T-helper 17 cell (primary cell): ENCODE measurements around the gene PRPF6. TPM values are rescaled to one million over a fixed set of nuclear protein-coding genes. Genes with fewer than 3 reads are reported as not detected.

Experiments
- ATAC-seq: fragments of 150-1000 bp; cut with Tn5 transposase; 2 replicates; pipeline ENCODE4 v1.10.0; 2021; ENCODE audit warnings: mild to moderate bottlenecking, moderate library complexity
- DNase-seq, 3 donors: peaks; one replicate each; pipeline versions ENCODE4 v3.0.0 to v3.0.0-alpha.2; 2020 to 2021
- H3K9me3 ChIP-seq: one replicate; pipeline ENCODE4 v1.7.0; 2013; ENCODE audit warnings: low read length, mild to moderate bottlenecking; ENCODE audit not compliant: control insufficient read depth, poor library complexity, severe bottlenecking
- H3K27ac Mint-ChIP-seq: one replicate; pipeline ENCODE4 v1.8.0; 2022; ENCODE audit warnings: mild to moderate bottlenecking, moderate library complexity, mixed read lengths
- H3K27me3 Mint-ChIP-seq: one replicate; pipeline ENCODE4 v1.8.0; 2022; ENCODE audit warnings: mixed read lengths
- H3K36me3 Mint-ChIP-seq: one replicate; pipeline ENCODE4 v1.8.0; 2022; ENCODE audit warnings: low read depth, mixed read lengths
- H3K4me1 Mint-ChIP-seq: one replicate; pipeline ENCODE4 v1.8.0; 2022; ENCODE audit warnings: mild to moderate bottlenecking, mixed read lengths
- H3K4me3 Mint-ChIP-seq: one replicate; pipeline ENCODE4 v1.8.0; 2022; ENCODE audit warnings: mild to moderate bottlenecking, moderate library complexity, mixed read lengths
- total RNA-seq, 4 donors: library from RNA in 2 of 4; stranded (reverse) in 2 of 4; gene quantifications; one replicate each; pipeline ENCODE4 v1.2.3 and lab custom pipeline; 2022 to 2026

Gene PRPF6
- total RNA-seq, 2 donors from 2014 or later, result 63.8 to 64.9 TPM

DNA sequence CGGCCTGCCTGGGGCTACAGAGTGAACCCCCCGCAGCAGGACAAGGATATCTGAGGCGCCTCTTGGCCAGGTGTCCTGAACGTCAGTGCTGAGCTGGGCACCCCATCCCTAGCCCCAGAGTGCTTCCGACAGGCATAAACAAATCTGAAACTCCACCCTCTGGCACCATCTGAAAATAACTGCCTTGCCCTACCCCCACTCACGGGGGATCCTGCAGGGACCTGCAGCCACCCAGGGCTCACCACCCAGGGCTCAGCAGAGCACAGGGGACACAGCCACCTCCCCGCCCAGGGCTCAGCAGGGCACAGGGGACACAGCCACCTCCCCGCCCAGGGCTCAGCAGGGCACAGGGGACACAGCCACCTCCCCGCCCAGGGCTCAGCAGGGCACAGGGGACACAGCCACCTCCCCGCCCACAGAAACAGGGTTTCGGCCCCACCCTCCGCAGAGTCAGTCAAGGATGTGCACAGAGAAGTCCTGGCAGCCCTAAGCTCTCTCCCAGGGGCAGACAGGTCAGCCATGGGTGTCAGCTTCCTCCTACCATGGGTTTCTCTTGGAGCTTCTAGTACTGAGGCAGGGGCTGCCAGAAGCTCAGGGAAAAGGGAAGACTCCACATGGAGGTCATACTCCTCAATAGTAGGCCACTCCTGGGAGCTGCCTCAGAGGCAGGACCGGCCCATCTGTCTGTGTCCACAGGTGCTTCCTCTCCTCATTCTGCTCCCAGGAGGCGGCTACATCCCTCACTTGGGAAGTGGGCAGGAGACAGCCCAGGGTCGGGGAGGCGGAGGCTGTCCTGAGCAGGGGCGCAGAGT is 29.3 kb upstream of the PRPF6 start:
- no peak overlapping the region for H3K4me3 Mint-ChIP-seq
- ATAC-seq (no peak), DNase-seq (no peak)
- H3K9me3 ChIP-seq, result no peaks in the 10 kb centered on the region
- no peak overlapping the region for H3K27ac Mint-ChIP-seq
- peaks cover 38% of the 10 kb centered on the region for H3K4me1 Mint-ChIP-seq
- no peaks in the 10 kb centered on the region for H3K27me3 Mint-ChIP-seq
- H3K36me3 Mint-ChIP-seq, result no peaks in the 10 kb centered on the region

GRCh38 chr20:63952210-63952535 is 28.8 kb upstream of the PRPF6 start:
- DNase-seq, result no peak
- no peaks in the 10 kb centered on the region for H3K36me3 Mint-ChIP-seq
- H3K27me3 Mint-ChIP-seq, result no peaks in the 10 kb centered on the region
- no peak for ATAC-seq
- no peak overlapping the region for H3K27ac Mint-ChIP-seq
- H3K4me3 Mint-ChIP-seq, result no peak overlapping the region
- no peaks in the 10 kb centered on the region for H3K9me3 ChIP-seq
- H3K4me1 Mint-ChIP-seq, result peaks cover 35% of the 10 kb centered on the region

DNA sequence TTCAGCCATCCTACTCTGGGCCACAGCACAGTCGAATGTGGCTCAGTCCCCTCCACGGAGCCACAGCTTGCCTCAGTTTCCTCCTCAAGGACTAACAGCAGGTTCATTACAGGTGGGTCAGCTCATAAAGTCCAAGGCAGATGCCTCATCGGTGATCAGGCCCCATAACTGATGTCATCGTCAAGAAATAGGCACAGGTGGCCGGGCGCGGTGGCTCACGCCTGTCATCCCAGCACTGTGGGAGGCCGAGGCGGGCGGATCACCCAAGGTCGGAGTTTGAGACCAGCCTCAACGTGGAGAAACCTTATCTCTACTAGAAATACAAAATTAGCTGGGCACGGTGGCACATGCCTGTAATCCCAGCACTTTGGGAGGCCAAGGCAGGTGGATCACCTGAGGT is 28.2 kb upstream of the PRPF6 start:
- H3K4me3 Mint-ChIP-seq, result no peak overlapping the region
- peaks cover 34% of the 10 kb centered on the region for H3K4me1 Mint-ChIP-seq
- ATAC-seq (no peak), DNase-seq (no peak)
- no peaks in the 10 kb centered on the region for H3K36me3 Mint-ChIP-seq
- peak overlapping the region; percentile 92 for H3K27ac Mint-ChIP-seq
- no peaks in the 10 kb centered on the region for H3K9me3 ChIP-seq
- H3K27me3 Mint-ChIP-seq, result no peaks in the 10 kb centered on the region

- peak overlapping the region; percentile 91 for H3K4me3 Mint-ChIP-seq
- ATAC-seq (no peak), DNase-seq (peak in 1 of 3 donors; percentile 4)
- peaks cover 25% of the 10 kb centered on the region for H3K4me1 Mint-ChIP-seq
- H3K9me3 ChIP-seq, result no peaks in the 10 kb centered on the region
- peak overlapping the region; percentile 92 for H3K27ac Mint-ChIP-seq
- no peaks in the 10 kb centered on the region for H3K36me3 Mint-ChIP-seq
- H3K27me3 Mint-ChIP-seq, result no peaks in the 10 kb centered on the region
Measured at GRCh38 chr20:63953764-63954429, 27.0 kb upstream of the PRPF6 start.

GRCh38 chr20:63955281-63955826 is 25.6 kb upstream of the PRPF6 start:
- Mint-ChIP-seq H3K4me3 (peak overlapping the region; percentile 85), H3K27ac (peak overlapping the region; percentile 92), H3K4me1 (peaks cover 23% of the 10 kb centered on the region), H3K27me3 (no peaks in the 10 kb centered on the region), H3K36me3 (no peaks in the 10 kb centered on the region)
- ATAC-seq (peak; percentile 3), DNase-seq (peak; percentile 32 to 36 (median 36))
- H3K9me3 ChIP-seq, result no peaks in the 10 kb centered on the region

DNA sequence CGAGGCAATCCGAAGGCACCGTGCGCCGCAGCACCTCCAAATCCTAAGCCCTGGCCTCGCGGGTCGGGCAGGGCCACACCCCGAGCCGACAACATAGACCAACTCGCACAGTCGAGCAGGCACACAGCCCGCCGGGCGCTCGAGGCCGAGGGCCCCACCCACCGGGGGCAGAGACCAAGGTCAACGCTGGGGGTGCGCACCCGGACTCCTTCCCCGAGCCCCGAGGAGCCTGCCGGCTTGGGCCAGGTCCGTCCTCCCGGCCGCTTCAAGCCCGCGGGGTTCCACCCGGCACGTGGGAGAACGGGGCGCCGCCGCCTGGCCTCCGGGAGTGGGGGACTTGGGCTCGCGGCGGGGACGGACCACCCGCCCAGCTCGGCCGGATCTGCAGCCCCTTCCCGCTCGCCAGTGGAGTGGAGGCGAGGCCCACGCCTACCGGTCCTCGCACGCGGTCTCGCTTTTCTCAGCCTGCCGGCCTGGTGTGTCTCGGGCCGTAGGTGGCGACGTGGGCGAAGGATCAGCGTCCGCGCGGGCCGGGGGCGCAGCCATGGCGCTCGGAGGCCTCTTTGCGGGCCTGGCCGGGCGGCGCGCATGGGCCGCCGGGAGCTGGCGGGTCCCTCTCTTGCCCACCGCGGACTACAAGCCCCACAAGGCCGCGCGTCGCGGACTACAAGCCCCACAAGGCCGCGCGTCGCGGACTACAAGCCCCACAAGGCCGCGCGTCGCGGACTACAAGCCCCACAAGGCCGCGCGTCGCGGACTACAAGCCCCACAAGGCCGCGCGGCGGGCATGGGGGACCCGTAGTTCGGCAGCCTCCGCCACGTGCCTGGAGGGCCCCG is 24.9 kb upstream of the PRPF6 start, which contains the start of gene UCKL1:
TSS of gene UCKL1 (minus strand) at position 590 of the 837 bp plus-strand sequence. CDS start at position 546, 44 bp downstream.
- DNase-seq (peak; percentile 85 to 88 (median 85)), ATAC-seq (peak; percentile 88)
- Mint-ChIP-seq H3K4me1 (peaks cover 23% of the 10 kb centered on the region), H3K27ac (peak within 1 kb of the TSS; percentile 92), H3K4me3 (peak within 1 kb of the TSS; percentile 85), H3K27me3 (no peaks in the 10 kb centered on the region), H3K36me3 (no peaks in the 10 kb centered on the region)
- no peaks in the 10 kb centered on the region for H3K9me3 ChIP-seq

DNA sequence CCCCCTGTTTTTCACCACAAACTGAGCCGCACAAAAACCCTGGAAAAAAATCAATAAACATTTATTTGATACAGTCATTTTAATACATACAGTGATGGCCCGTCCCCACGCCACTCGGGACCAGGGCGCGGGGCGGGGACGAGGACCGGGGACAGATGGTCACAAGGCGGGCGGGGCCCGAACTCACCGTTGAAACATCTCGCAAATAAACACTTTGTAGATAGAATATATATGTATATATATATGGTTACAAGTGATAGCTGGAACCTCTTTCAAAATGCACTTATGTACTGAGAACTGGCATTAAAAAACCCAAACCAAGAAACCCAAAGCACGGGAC is 24.3 kb upstream of the PRPF6 start:
- ATAC-seq, result peak; percentile 27
- H3K27ac Mint-ChIP-seq, result peak overlapping the region; percentile 51
- H3K4me3 Mint-ChIP-seq, result peak overlapping the region; percentile 85
- H3K9me3 ChIP-seq, result no peaks in the 10 kb centered on the region
- no peaks in the 10 kb centered on the region for H3K27me3 Mint-ChIP-seq
- no peak for DNase-seq
- H3K4me1 Mint-ChIP-seq, result peaks cover 23% of the 10 kb centered on the region
- H3K36me3 Mint-ChIP-seq, result no peaks in the 10 kb centered on the region

- ATAC-seq (peak; percentile 38), DNase-seq (peak; percentile 42 to 61 (median 50))
- Mint-ChIP-seq H3K27ac (peak overlapping the region; percentile 51), H3K4me3 (peak overlapping the region; percentile 85), H3K27me3 (no peaks in the 10 kb centered on the region), H3K36me3 (no peaks in the 10 kb centered on the region), H3K4me1 (peaks cover 21% of the 10 kb centered on the region)
- no peaks in the 10 kb centered on the region for H3K9me3 ChIP-seq
Measured at GRCh38 chr20:63957004-63957689, 23.8 kb upstream of the PRPF6 start.

- H3K36me3 Mint-ChIP-seq, result no peaks in the 10 kb centered on the region
- peak overlapping the region; percentile 51 for H3K27ac Mint-ChIP-seq
- no peaks in the 10 kb centered on the region for H3K27me3 Mint-ChIP-seq
- no peaks in the 10 kb centered on the region for H3K9me3 ChIP-seq
- H3K4me3 Mint-ChIP-seq, result peak overlapping the region; percentile 85
- DNase-seq, result no peak
- peaks cover 21% of the 10 kb centered on the region for H3K4me1 Mint-ChIP-seq
- no peak for ATAC-seq
Measured at GRCh38 chr20:63957690-63958441, 23.1 kb upstream of the PRPF6 start.

DNA sequence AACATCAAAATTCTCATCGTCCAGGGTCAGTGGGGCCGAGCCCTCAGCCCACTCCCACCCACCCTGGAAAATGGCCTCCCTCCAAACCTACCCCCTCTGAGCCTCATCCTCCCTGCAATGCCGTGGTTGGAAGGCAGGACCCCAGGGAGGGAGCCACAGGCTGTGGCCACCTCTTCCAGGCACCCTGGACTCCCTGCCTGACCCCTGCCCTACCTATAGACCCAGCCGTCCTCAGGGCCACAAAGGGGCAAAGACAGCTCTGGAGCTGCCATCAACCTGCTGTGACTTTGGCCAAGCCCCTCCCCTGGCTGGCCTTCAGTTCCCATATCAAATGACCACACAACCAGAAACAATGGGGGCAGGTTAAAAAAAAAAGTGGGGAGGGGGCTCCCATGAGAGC is 22.5 kb upstream of the PRPF6 start:
- H3K9me3 ChIP-seq, result no peaks in the 10 kb centered on the region
- no peaks in the 10 kb centered on the region for H3K36me3 Mint-ChIP-seq
- peaks cover 16% of the 10 kb centered on the region for H3K4me1 Mint-ChIP-seq
- H3K27me3 Mint-ChIP-seq, result no peaks in the 10 kb centered on the region
- peak overlapping the region; percentile 72 for H3K4me3 Mint-ChIP-seq
- no peak for ATAC-seq
- no peak overlapping the region for H3K27ac Mint-ChIP-seq
- DNase-seq, result no peak

DNA sequence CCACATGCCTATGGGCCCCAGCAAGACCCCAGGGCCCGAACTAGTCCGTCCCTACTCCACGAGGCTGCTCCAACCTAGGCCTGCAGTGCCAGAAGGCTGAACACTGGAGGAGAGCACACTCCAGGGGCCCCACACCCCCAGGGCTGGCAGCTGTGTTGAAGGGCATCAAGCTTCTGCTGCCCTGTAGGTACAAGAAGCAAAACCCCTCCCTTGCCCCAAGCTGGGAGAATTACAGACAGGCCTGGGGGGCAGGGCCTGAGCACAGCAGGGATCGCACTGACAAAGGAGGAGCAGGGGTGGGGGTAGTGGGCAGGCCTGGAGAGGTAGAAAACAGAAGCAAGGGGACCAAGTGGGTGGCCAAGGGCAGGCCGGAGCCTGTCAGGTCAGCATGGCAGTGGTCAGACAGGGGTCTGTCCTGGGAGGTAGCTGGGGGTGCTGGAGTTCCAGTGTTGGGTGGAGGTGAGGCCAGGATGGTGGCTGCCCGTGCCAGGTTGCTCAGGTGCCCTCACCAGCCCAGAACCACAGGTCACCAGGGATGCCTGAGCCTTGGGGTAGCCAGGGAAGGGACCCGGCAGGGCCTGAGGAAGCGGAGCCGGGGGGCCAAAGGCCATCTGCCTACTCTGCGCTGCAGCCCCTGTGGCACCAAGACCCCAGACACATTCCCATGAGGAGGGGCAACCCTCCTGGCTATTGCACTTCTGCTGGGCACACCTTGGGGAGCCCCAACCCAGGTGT is 21.8 kb upstream of the PRPF6 start:
- Mint-ChIP-seq H3K4me3 (no peak overlapping the region), H3K4me1 (peaks cover 13% of the 10 kb centered on the region), H3K27ac (no peak overlapping the region), H3K27me3 (no peaks in the 10 kb centered on the region), H3K36me3 (no peaks in the 10 kb centered on the region)
- H3K9me3 ChIP-seq, result no peaks in the 10 kb centered on the region
- no peak for ATAC-seq
- no peak for DNase-seq
